Endothelial cell of umbilical vein (primary cell): ENCODE results near the gene JAZF1. TPM values are rescaled to one million over a fixed set of nuclear protein-coding genes. Genes with fewer than 3 reads are reported as not detected.
A peak's percentile ranks its signal among the peaks of the same experiment; 100 is the strongest.

Source experiments
- Bru-seq: library from RNA; stranded (reverse); fragments of 400-500 nt; gene quantifications from one replicate; lab custom pipeline; 2021; lab: Mats Ljungman, UMichigan
- BruChase-seq, 2 experiments: library from RNA; stranded (reverse); fragments of 400-500 nt; gene quantifications; one replicate each; lab custom pipeline; 2021; lab: Mats Ljungman, UMichigan
- BruUV-seq: library from RNA; stranded (reverse); fragments of 400-500 nt; replicated peaks from 2 replicates; lab custom pipeline; 2021; lab: Mats Ljungman, UMichigan
- CTCF ChIA-PET: fragments of 300-600, 350-600 bp; sonication (Branson Sonifier 250); formaldehyde crosslinking; loops from one replicate; lab custom pipeline; 2021; ENCODE audit warnings: antibody characterized with exemption, inconsistent platforms; lab: Charles Lee
- POLR2A ChIA-PET: fragments of 300-600, 350-600 bp; sonication (Branson Sonifier 250); formaldehyde crosslinking; loops from one replicate; lab custom pipeline; 2021; ENCODE audit warnings: antibody characterized with exemption, inconsistent platforms; lab: Charles Lee
- DNase-seq: peaks from one replicate; pipeline ENCODE4 v3.0.0-alpha.2; 2011; ENCODE audit warnings: low read depth, low spot score
- FAIRE-seq: peaks from 2 replicates; lab custom pipeline; 2011; peaks lifted over from hg19 to GRCh38; lab: Jason Lieb, UNC
- H2AFZ ChIP-seq: 2 replicates; pipeline ENCODE4 v1.6.0; 2012; ENCODE audit warnings: low read depth, low read length, control low read depth, inconsistent platforms
- H3K27ac ChIP-seq: 2 replicates; pipeline ENCODE4 v1.5.1; 2011; ENCODE audit warnings: low read depth, mild to moderate bottlenecking, control low read depth, low read length, moderate library complexity; ENCODE audit not compliant: insufficient read depth
- H3K27me3 ChIP-seq, 2 experiments: 2 replicates each; pipeline versions ENCODE4 v1.6.0 to v1.6.1; 2011; ENCODE audit warnings: low read length in 2 of 2, mixed read lengths in 1 of 2; ENCODE audit not compliant: control insufficient read depth in 2 of 2, insufficient read depth in 2 of 2
- H3K36me3 ChIP-seq, 2 experiments: 2 replicates in 1 of 2; 3 replicates in 1 of 2; pipeline ENCODE4 v1.5.1; 2011; ENCODE audit warnings: low read length in 2 of 2, mild to moderate bottlenecking in 1 of 2, moderate library complexity in 1 of 2; ENCODE audit not compliant: control insufficient read depth in 2 of 2, insufficient read depth in 2 of 2; ENCODE audit errors: extremely low read depth in 1 of 2
- H3K4me1 ChIP-seq: 3 replicates; pipeline ENCODE4 v1.5.1; 2011; ENCODE audit warnings: mild to moderate bottlenecking, low read length; ENCODE audit not compliant: control insufficient read depth, insufficient read depth; ENCODE audit errors: extremely low read depth
- H3K4me2 ChIP-seq: 2 replicates; pipeline ENCODE4 v1.6.1; 2011; ENCODE audit warnings: low read length, control low read depth, mixed read lengths; ENCODE audit not compliant: insufficient read depth
- H3K4me3 ChIP-seq, 3 experiments: fragments of 200-600 bp in 1 of 3; sonication (generic), shearing (Covaris generic) in 1 of 3; replicated peaks in 1 of 3; 2 replicates each; pipeline ENCODE4 v1.5.1; 2011 to 2016; ENCODE audit warnings: control low read depth in 3 of 3, low read length in 3 of 3, mild to moderate bottlenecking in 2 of 3, inconsistent platforms in 1 of 3, low read depth in 1 of 3, moderate library complexity in 1 of 3; ENCODE audit not compliant: insufficient read depth in 1 of 3
- H3K79me2 ChIP-seq: 2 replicates; pipeline ENCODE4 v1.6.0; 2012; ENCODE audit warnings: low read length, inconsistent platforms; ENCODE audit not compliant: control insufficient read depth, insufficient read depth
- H3K9ac ChIP-seq: replicated peaks from 2 replicates; pipeline ENCODE3; 2011; ENCODE audit warnings: low read length, control low read depth; ENCODE audit not compliant: insufficient read depth; ENCODE audit errors: extremely low read depth
- H3K9me1 ChIP-seq: replicated peaks from 3 replicates; pipeline ENCODE4 v1.6.0; 2011; ENCODE audit warnings: mild to moderate bottlenecking, low read length; ENCODE audit not compliant: control insufficient read depth, insufficient read depth; ENCODE audit errors: extremely low read depth
- H3K9me3 ChIP-seq: replicated peaks from 2 replicates; pipeline ENCODE4 v1.5.1; 2012; ENCODE audit warnings: low read length, inconsistent platforms; ENCODE audit not compliant: control insufficient read depth, insufficient read depth
- H4K20me1 ChIP-seq: replicated peaks from 2 replicates; pipeline ENCODE3; 2011; ENCODE audit warnings: mild to moderate bottlenecking, low read length; ENCODE audit not compliant: control insufficient read depth, insufficient read depth; ENCODE audit errors: extremely low read depth
- EZH2 ChIP-seq: IDR thresholded peaks from 2 replicates; pipeline ENCODE4 v1.6.1; 2012; ENCODE audit warnings: borderline replicate concordance, low read depth, mild to moderate bottlenecking, moderate library complexity, low read length, inconsistent platforms; ENCODE audit not compliant: severe bottlenecking
- FOS ChIP-seq: IDR thresholded peaks from 2 replicates; pipeline ENCODE4 v1.6.1; 2011; ENCODE audit warnings: mild to moderate bottlenecking, low read length, moderate library complexity, borderline replicate concordance; ENCODE audit not compliant: insufficient read depth
- GATA2 ChIP-seq: IDR thresholded peaks from 2 replicates; pipeline ENCODE4 v1.7.0; 2011; ENCODE audit warnings: low read depth, mild to moderate bottlenecking, moderate library complexity, mixed read lengths, low read length; ENCODE audit not compliant: insufficient read length, insufficient read depth
- JUN ChIP-seq: IDR thresholded peaks from 2 replicates; pipeline ENCODE4 v1.6.1; 2011; ENCODE audit warnings: borderline replicate concordance, low read depth; ENCODE audit not compliant: insufficient read length, insufficient read depth
- MAX ChIP-seq: IDR thresholded peaks from 2 replicates; pipeline ENCODE4 v1.6.1; 2011; ENCODE audit not compliant: insufficient read depth, insufficient read length
- MYC ChIP-seq: IDR thresholded peaks from one replicate; pipeline ENCODE4 v1.6.1; 2011; ENCODE audit warnings: mild to moderate bottlenecking, low read depth, low read length
- POLR2A ChIP-seq: IDR thresholded peaks from 2 replicates; pipeline ENCODE4 v1.6.1; 2012; ENCODE audit warnings: low read depth, mild to moderate bottlenecking, control low read depth, low read length
- POLR2AphosphoS5 ChIP-seq: IDR thresholded peaks from 2 replicates; pipeline ENCODE4 v1.6.1; 2012; ENCODE audit warnings: low read depth, mild to moderate bottlenecking, control low read depth, low read length, moderate library complexity; ENCODE audit not compliant: insufficient read depth
- dilution Hi-C: fragments of 300-500 bp; cut with MboI; formaldehyde crosslinking; loops from one replicate; pipeline ENCODE4 v1.15.0; 2019; ENCODE audit warnings: low sequenced_read_pairs; ENCODE audit not compliant: extremely low pct_ligation_motif_present
- intact Hi-C: fragments of 100-400 bp; cut with micrococcal nuclease; formaldehyde crosslinking; loops from one replicate; pipeline ENCODE4 v1.10.0; 2022
- long read RNA-seq: library from polyadenylated mRNA; stranded (forward); transcript quantifications from one replicate; pipeline ENCODE4 v2.0.0, GENCODE V29; 2021
- polyA minus RNA-seq, 3 experiments: library from RNA; depleted of rRNA, polyadenylated mRNA; stranded (reverse); fragments of >200 nt; gene quantifications; 1 replicate in 1 of 3; 2 replicates in 2 of 3; pipeline ENCODE4 v1.2.3, GENCODE V29; 2011
- polyA plus RNA-seq, 4 experiments: library from polyadenylated mRNA; depleted of rRNA in 3 of 4; stranded (reverse) in 3 of 4; unstranded in 1 of 4; fragments of >200 nt; gene quantifications; 2 replicates each; pipeline versions ENCODE4 v1.2.1 to v1.2.3, GENCODE V29; 2011 to 2012; ENCODE audit warnings: missing spikeins in 1 of 4
- total RNA-seq: library from RNA; stranded (reverse); gene quantifications from 2 replicates; pipeline ENCODE4 v1.2.3, GENCODE V29; 2021
- TF ChIP-seq, protein P1 (sequence below), 2 donors: IDR thresholded peaks; 1 replicate in 1 of 2; 2 replicates in 1 of 2; pipeline ENCODE4 v1.5.1; 2011; ENCODE audit warnings: low read length in 2 of 2, mild to moderate bottlenecking in 2 of 2, moderate library complexity in 2 of 2, control low read depth in 1 of 2, inconsistent platforms in 1 of 2, low read depth in 1 of 2; ENCODE audit not compliant: insufficient read depth in 1 of 2; ENCODE audit errors: extremely low read depth in 1 of 2

JAZF1 gene
- total RNA-seq (14.9 and 16.9 TPM in 2 replicates), polyA plus RNA-seq (2.0 and 2.5 TPM in 2 replicates), polyA minus RNA-seq (3.2 and 6.6 TPM in 2 replicates), Bru-seq, nascent RNA (percentile 77 among the genes with signal in this experiment), BruChase-seq, experiment 1, labeled RNA remaining after a 6-hour chase (percentile 60 among the genes with signal in this experiment), BruChase-seq, experiment 2, labeled RNA remaining after a 2-hour chase (percentile 73 among the genes with signal in this experiment)
- 2.7 and 3.1 TPM in 2 replicates for polyA plus RNA-seq (2011; cell fraction: cytosol; rRNA removed)
- 2.8 and 3.2 TPM in 2 replicates for polyA plus RNA-seq (2011; cell fraction: nucleus; rRNA removed)
- polyA plus RNA-seq (2012), result 8.0 and 9.0 TPM in 2 replicates
- 1.1 TPM for polyA minus RNA-seq (2011; cell fraction: cytosol; rRNA and poly(A)+ RNA removed)
- 7.0 and 7.5 TPM in 2 replicates for polyA minus RNA-seq (2011; cell fraction: nucleus; rRNA and poly(A)+ RNA removed)
- long read RNA-seq, transcript JAZF1-201 (5 exons, 3,125 nt), result major isoform, 8 of 15 reads
- long read RNA-seq, partial matches to known transcripts, result 1 of 15 reads
- long read RNA-seq, other reads (novel, unspliced or antisense), result 6 of 15 reads

DNA sequence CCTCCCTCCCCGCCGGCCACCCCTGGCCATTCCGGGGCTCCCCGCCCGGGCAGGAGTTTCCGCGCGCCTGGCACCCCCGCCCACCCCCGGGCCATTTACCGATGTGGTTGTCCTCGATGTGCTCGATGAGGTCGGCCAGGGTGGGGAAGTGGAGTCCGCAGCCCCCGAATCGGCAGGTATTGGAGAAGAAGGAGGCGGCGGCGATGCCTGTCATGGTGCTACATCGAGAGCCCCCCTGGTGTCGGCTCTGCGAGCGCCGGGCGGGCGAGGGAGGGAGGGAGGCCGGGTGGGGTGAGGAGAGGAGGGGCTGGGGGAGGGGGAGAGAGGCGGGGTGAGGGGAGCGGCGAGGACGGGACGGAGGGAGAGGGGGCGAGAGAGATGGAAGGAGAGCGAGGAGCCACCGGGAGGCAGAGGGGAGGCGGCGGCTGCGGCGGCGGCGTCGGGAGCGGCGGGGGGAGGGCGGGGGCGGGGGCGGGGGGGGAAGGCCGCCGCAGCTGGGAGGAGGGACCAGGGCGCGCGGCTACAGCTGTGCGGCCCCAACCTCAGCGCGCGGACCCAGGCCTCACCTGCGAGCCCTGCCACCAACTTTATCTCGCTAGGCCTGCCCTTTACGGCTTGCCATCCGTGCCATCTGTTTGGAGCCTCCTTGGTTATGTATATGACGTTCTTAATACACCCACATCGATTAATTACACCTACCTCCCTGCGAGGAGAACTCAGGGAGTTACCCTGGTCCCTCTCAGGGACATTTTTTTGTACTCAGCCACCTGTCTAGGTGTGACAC lies at the start of gene JAZF1:
Gene JAZF1 (minus strand): TSS at position 432 of the 784 bp plus-strand sequence.
- Histone ChIP-seq H3K27ac (no peak within 1 kb of the TSS), H3K9me1 (no peaks in the 10 kb centered on the region), H3K4me2 (peak within 1 kb of the TSS; percentile 74), H3K9ac (no peak within 1 kb of the TSS), H3K36me3 (no peaks in the 10 kb centered on the region), H4K20me1 (no peaks in the 10 kb centered on the region), H3K9me3 (no peaks in the 10 kb centered on the region), H2AFZ (peak within 1 kb of the TSS; percentile 95), H3K4me3 (peak within 1 kb of the TSS; percentile 29 to 97 (median 55)), H3K4me1 (peaks cover 12% of the 10 kb centered on the region), H3K79me2 (peaks cover 18% of the 10 kb centered on the region), H3K27me3 (no peaks in the 10 kb centered on the region)
- FAIRE-seq, result peak; percentile 31
- dilution Hi-C loops (no loop called here), intact Hi-C loops (loop anchor here (2.0 kb wide), 3 partner anchors 26 to 84 kb away; no protein-coding TSS in a partner anchor)
- POLR2A ChIA-PET, result no interaction called here
- peak; percentile 33 for DNase-seq
- TF ChIP-seq JUN (no peak), POLR2AphosphoS5 (no peak), EZH2 (no peak), GATA2 (no peak), MYC (no peak), POLR2A (no peak), FOS (no peak), MAX (no peak)
- TF ChIP-seq, protein P1, sequence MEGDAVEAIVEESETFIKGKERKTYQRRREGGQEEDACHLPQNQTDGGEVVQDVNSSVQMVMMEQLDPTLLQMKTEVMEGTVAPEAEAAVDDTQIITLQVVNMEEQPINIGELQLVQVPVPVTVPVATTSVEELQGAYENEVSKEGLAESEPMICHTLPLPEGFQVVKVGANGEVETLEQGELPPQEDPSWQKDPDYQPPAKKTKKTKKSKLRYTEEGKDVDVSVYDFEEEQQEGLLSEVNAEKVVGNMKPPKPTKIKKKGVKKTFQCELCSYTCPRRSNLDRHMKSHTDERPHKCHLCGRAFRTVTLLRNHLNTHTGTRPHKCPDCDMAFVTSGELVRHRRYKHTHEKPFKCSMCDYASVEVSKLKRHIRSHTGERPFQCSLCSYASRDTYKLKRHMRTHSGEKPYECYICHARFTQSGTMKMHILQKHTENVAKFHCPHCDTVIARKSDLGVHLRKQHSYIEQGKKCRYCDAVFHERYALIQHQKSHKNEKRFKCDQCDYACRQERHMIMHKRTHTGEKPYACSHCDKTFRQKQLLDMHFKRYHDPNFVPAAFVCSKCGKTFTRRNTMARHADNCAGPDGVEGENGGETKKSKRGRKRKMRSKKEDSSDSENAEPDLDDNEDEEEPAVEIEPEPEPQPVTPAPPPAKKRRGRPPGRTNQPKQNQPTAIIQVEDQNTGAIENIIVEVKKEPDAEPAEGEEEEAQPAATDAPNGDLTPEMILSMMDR (IDR thresholded peaks at IDR 0.05; ENCODE audit: extremely low read depth in 1 of 2, insufficient read depth in 1 of 2, low read depth in 1 of 2, low read length in 2 of 2), result no peak
- no TSS peak for BruUV-seq
- CTCF ChIA-PET, result no interaction called here
